Tongue (tissue), 2 donors: ENCODE results near the gene TPCN1. TPM values are rescaled to one million over a fixed set of nuclear protein-coding genes. Genes with fewer than 3 reads are reported as not detected.
A peak's percentile ranks its signal among the peaks of the same experiment; 100 is the strongest.

ENCODE experiments used
- DNase-seq: peaks from one replicate; pipeline ENCODE4 v3.0.0-alpha.2; 2015
- total RNA-seq: library from RNA; depleted of rRNA; stranded (reverse); fragments of >200 nt; gene quantifications from one replicate; pipeline ENCODE4 v1.2.3, GENCODE V29; 2014

The TPCN1 gene
- total RNA-seq, 1 donor from 2014 or later, result 27.0 TPM

GRCh38 chr12:113242026-113242418 is 20.8 kb downstream of the TPCN1 start:
- peak; percentile 67 for DNase-seq

DNA sequence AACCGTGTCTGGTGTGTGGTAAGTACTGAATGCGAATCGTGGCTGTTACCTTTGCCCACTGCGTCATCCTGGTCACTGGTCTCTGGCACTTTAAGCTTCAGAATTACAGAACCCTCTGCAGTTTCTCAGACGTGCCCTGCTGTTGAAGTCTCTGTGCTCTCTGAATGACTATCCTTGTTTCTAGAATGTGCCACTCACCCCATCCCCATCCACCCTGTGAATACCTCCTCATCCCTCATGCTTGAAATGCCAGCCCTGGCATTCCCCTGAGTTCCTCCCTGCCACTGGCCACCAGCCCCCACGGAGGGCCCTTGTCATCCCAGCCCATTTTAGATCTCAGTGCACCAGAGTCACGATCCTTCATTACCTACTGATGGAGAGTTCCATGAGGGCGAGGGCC is 21.3 kb downstream of the TPCN1 start:
- DNase-seq, result no peak

GRCh38 chr12:113244047-113244460 is 22.8 kb downstream of the TPCN1 start:
- peak; percentile 85 for DNase-seq

GRCh38 chr12:113244478-113244958 is 23.3 kb downstream of the TPCN1 start:
- peak; percentile 61 for DNase-seq

DNA sequence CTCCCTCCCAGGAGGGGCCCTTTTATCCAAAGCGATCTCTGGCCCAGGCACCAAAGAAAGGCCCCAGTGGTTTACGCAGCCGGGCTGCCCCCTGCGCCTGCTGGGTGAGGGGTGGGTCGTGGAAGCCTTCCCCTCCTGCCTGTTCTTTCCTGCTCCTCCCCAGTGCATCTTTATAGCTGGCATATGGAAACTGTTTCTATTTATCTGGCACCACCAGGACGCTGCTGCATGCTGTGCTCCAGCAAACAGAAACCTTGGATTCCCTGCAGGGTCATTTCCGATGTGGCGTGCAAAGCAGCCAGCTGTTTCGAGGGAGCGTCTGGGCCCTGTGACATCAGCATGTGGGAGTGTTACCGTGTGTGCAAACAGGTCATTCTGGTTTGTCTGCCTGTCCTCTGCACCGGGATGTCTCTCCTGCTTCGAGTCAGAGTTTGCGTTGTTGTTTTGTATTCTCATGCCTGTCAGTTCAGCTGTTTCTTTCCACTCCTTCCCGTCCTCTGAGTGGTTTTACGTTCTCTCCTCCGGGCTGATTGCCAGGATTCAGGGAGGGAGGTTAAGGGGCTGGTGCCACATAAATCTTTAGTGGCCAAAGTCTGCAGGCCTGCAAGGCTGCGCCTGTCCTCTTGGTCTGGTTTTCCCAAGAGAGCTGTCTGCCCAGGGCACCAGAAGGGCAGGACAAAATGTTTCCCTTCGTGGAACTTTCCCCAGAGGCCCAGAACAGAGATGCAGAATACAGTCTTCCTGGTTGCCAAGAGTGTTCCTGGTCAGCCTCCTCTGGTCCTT is 24.6 kb downstream of the TPCN1 start:
- peak; percentile 95 for DNase-seq

DNA sequence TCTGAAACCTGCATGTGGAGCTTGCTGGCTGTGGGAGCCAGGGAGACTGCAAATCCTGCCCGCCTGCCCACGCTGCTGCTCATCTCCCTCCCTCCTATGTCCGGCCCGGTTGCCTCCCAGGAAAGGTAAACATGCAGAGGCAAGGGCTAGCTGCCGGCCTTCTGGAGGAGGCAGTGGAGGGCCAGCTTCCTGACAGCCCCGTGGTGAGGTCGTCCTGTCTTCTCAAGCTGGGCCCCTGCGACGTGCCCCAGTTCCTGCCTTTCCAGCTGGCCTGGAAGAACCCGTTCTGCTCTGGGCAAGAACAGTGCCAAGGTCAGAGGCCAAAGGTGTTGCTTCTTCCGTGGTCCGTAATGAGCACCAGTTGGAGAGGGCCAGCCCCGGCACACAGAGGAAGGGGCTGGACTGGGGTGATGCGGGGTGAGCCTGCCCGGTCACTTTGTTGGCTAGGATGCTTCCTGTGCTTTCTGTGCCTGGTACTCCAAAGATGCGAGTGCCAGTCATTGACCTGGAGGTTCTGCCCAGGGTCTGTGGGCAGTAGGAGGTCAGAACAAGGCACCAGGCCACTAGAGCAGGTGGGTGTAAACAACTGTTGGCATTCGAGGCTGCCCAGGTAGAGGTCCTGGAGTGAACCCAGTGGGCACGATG is 25.3 kb downstream of the TPCN1 start:
- no peak for DNase-seq

GRCh38 chr12:113247123-113248050 is 26.1 kb downstream of the TPCN1 start:
- peak; percentile 47 for DNase-seq

DNA sequence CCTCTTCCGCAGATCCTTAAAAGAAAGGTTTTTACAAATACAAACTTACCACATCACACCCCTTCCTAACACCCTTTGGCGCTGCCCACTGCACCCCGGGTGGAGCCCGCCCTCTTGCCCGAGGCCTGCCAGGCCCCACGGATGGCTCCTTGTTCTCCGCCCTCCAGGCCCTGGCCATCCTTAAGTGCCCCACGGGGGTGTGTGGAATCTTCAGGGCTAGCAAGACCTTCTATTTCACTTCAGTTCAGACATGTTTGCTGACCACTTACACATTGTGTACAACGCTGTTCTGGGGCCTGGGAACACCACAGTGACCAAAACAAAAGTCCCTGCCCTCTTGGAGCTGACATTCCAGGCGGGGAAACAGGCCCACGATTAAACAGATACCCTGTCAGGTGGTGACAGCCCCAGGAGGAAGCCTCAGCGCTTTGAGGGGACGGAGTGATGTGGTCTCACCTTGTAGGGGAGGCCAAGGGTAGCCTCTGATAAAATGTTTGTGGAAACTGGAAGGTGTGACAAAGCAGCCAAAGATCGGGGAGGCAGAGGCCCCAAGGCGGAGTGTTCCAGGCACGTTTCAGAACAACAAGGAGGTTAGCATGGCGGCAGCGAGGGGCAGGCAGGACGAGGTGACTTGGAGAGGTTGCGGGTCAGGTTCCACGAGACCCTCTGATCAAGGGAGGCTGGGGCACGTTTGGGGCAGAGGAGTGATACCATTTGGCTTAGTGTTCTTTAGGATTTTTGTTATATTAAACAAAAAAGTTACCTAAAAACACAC is 27.0 kb downstream of the TPCN1 start:
- no peak for DNase-seq

DNA sequence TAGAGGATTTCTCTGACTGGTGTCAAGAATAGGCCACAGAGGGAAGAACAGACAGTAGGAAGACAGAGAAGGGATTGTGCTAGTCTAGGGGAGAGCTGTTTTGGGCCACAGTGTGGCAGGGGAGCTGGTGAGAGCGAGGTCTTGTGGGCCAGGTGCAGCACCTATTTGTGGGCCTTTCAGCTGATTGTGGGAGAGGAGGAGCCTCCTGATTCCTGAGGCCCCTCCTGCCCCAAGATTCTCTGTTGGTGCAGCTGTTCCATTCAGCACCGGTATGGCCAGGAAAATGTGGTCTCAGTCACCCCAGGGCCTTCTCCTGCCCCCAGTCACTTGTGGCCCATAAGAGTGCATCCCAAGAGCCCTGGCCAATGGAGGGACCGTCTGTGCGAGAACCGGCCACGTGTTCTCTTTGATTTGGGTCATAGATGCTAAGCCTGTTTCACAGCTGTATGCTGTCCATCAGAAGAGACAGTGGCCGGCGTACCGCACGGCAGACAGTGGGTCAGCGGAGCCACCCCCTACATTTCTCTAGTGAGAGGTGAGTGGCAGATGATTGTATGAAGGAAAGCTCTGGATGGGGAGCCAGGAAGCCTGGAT is 27.7 kb downstream of the TPCN1 start:
- no peak for DNase-seq

DNA sequence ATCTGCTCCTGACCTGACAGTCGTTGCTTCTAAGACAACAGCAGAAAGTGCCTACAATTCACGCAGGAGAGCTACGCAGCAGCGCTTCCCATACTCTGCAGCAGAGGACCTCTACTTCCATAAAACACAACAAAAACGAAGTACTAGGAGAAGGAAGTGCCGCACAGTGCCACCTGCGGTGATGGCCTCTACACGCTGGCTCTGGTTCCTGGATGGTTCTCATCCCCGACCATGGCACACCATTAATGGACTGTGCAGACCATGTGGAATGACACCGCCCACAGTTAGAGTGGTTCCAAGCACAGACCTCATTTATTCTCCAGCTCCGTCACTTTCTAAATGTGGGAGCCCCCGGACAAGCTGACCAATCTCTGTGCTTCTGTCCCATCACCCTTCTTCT is 28.3 kb downstream of the TPCN1 start:
- no peak for DNase-seq

- no peak for DNase-seq
These were observed 28.8 kb downstream of the TPCN1 start for GRCh38 chr12:113250045-113250444.

DNA sequence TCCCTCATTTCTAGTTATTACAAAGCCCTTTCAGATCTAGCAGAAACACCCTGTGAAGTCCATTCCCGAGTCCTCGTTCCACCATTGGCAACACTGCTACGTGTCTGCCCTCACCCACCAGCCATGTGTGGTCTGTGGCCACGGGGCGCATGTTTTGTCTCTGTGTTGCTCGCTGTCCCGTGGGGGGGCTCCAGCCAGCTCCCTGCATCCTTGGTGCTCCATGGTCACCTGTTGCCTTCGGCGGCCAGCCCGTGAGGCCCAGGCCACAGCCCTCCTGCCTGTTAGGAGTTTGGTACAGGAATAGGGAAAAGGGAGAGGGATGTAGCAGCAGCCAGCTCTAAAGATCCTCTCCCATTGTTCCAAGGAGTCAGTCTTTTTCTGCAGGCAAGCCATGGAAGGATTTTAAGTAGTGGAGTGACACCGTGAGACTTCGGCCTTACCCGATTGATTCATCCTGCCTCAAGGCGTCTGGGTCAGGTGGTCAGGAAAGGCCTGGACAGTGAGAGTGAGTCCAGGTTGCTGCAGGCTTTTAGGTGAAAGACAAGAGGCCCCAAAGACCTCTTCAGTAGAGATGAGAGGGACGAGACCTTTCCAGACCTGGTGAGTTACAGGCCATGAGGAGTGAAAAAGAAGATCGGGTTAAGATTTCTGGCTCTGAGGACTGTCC is 30.3 kb downstream of the TPCN1 start:
- no peak for DNase-seq

GRCh38 chr12:113252494-113252893 is 31.2 kb downstream of the TPCN1 start:
- peak; percentile 63 for DNase-seq

DNA sequence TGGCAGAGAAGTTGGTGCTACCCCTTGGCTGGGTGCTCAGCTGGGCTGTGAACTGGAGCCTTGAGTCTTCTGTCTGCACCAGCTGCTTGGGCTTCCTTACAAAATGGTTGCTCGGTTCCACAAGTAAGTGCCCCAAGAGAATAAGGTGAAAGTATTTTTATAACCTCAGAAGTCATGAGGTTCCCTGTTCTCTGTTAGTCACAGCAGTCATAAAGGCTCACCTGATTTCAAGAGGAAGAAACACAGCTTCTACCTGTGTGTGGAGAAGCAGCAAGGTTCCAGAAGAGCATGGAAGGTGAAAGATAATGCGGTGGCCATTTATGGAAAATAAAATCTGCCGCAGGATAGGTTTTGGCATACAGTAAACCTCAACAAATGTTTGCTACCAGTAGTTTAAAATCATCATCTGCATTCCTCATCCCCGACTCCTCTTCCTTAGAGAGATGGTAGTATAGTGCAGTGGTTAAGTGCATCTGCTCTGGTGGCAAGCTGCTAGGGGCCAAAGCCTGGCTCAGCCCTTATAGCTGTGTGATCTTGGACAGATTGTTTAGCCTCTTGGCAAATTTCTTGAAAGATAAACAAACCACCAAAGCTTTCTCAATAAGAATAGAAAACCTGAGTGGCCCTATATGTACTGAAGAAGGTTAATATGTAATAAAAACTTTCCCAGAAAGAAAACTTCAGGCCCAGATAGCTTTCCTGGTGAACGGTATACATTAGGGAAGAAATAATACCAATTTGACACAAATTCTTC is 32.4 kb downstream of the TPCN1 start:
- no peak for DNase-seq

DNA sequence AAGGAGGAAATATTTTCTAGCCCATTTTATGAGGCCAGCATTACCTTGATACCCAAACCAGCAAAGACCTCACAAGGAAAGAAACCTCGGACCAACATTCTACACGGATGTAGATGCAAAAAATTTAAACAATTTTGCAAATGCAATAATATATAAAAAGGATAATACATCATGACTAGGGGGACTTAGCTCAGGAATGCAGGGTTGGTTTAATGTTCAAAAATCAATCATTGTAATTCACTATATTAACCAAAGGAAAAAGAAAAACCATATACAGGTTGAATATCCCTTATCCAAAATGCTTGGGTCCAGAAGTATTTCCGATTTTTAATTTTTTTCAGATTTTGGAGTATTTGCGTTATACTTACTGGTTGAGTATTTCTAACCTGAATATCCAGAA is 33.0 kb downstream of the TPCN1 start:
- no peak for DNase-seq

- DNase-seq, result no peak
These were observed 36.3 kb downstream of the TPCN1 start for GRCh38 chr12:113257564-113257963.

DNA sequence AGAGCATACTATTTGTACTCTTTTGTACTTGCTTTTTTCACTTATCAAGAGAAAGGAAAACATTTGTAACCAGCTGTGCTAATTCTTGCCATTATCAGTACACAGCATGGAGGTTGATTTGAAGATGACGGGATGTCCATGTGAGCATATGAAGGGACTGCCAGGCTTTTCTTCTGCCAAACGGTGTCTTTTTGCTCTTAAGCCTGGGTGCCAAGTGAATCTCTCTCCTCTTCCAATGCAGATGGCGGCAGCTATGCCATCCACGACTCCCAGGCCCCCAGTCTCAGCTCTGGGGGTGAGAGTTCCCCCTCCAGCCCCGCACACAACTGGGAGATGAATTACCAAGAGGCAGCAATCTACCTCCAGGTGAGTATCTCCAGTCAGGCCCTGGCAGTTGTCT is 38.9 kb downstream of the TPCN1 start:
- peak; percentile 67 for DNase-seq

DNA sequence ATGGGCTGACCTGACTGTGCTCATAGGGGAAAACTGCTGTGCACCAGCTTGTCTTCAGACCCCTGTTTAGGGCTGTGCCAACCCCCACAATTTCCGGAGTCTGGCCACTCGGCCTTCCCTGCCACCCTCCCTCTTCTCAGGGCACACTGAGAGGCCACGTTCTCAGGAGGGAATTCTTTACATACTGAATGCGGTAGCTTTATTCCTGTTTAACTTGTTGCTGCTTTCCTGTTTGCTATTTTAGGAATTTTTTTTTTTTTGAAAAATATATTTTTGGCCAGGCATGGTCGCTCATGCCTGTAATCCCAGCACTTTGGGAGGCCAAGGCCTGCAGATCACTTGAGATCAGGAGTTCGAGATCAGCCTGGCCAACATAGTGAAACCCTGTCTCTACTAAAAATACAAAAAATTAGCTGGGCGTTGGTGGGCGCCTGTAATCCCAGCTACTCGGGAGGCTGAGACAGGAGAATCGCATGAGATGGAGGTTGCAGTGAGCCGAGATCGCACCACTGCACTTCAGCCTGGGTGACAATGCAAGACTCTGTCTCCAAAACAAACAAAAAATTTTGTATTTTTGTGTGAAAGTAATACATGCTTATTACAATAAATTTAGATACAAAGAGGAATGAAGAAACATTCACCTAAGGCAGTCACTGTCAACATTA is 39.5 kb downstream of the TPCN1 start:
- no peak for DNase-seq

DNA sequence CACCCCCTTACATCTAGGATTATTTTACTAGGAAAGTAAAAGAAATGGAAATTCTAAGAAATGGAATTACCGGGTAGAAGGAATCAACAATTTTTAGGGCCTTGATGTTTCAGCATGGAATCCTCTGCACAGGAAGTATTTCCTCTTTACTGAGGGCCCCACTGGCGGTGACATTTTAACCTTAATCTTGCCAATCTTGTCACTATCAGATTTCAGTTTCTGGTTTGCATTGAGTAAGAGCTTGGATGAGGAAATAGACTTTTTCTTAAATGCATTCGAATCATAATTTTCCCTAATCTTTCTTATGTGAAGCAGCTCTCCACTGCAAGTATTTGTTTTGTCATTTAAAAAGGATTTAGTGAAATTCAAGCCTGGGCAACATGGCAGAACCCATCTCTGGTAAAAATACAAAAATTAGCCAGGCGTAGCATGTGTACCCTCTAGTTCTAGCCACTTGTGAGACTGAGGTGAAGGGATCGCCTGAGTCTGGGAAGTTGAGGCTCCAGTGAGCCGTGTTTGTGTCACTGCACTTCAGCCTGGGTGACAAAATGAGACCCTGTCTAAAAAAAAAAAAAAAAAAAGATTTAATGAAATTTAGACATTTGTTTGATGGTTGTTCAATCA is 40.7 kb downstream of the TPCN1 start:
- DNase-seq, result no peak
